Upper lobe of left lung (tissue), 4 donors: ENCODE measurements around the gene BCAS2.

Experiments
- POLR2A ChIP-seq, 4 donors: fragments of 450-650 bp; IDR thresholded peaks; one replicate each; pipeline ENCODE4 v1.5.1; 2016 to 2017; ENCODE audit warnings: antibody characterized with exemption in 4 of 4, mild to moderate bottlenecking in 2 of 4
- POLR2AphosphoS5 ChIP-seq, 2 donors: sonication (generic); formaldehyde crosslinking; IDR thresholded peaks; one replicate each; pipeline ENCODE4 v1.5.1; 2017; ENCODE audit warnings: antibody characterized with exemption in 2 of 2
- TF ChIP-seq, protein P1 (sequence below), 6 experiments: fragments of 450-650 bp in 4 of 6; fragments of 200-600 bp in 2 of 6; sonication (generic) in 2 of 6; IDR thresholded peaks; one replicate each; pipeline ENCODE4 v1.5.1; 2016 to 2019; ENCODE audit warnings: antibody characterized with exemption in 6 of 6

GRCh38 chr1:114530224-114530623 is 51.2 kb downstream of the BCAS2 start:
- TF ChIP-seq, protein P1, sequence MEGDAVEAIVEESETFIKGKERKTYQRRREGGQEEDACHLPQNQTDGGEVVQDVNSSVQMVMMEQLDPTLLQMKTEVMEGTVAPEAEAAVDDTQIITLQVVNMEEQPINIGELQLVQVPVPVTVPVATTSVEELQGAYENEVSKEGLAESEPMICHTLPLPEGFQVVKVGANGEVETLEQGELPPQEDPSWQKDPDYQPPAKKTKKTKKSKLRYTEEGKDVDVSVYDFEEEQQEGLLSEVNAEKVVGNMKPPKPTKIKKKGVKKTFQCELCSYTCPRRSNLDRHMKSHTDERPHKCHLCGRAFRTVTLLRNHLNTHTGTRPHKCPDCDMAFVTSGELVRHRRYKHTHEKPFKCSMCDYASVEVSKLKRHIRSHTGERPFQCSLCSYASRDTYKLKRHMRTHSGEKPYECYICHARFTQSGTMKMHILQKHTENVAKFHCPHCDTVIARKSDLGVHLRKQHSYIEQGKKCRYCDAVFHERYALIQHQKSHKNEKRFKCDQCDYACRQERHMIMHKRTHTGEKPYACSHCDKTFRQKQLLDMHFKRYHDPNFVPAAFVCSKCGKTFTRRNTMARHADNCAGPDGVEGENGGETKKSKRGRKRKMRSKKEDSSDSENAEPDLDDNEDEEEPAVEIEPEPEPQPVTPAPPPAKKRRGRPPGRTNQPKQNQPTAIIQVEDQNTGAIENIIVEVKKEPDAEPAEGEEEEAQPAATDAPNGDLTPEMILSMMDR (IDR thresholded peaks at IDR 0.05): no peak
- no peak for TF ChIP-seq POLR2A (IDR thresholded peaks at IDR 0.05)
- TF ChIP-seq POLR2AphosphoS5 (IDR thresholded peaks at IDR 0.05): no peak
